SJCRH30 (cell line): ENCODE results near the gene RHOBTB3. TPM values are rescaled to one million over a fixed set of nuclear protein-coding genes. Genes with fewer than 3 reads are reported as not detected.

Experiments
- DNase-seq, 2 experiments: peaks; one replicate each; pipeline ENCODE4 v3.0.0-alpha.2; 2015 to 2020
- H3K27ac ChIP-seq: fragments of 250-450 bp; sonication (Bioruptor Pico); 2 replicates; pipeline ENCODE4 v1.5.1; 2020; ENCODE audit warnings: mild to moderate bottlenecking, moderate library complexity
- H3K27me3 ChIP-seq: fragments of 250-450 bp; sonication (Bioruptor Pico); 2 replicates; pipeline ENCODE4 v1.5.1; 2020; ENCODE audit warnings: mild to moderate bottlenecking, moderate library complexity
- H3K36me3 ChIP-seq: fragments of 250-450 bp; sonication (Bioruptor Pico); 2 replicates; pipeline ENCODE4 v1.5.1; 2020; ENCODE audit warnings: mild to moderate bottlenecking, moderate library complexity
- H3K4me1 ChIP-seq: fragments of 250-450 bp; sonication (Bioruptor Pico); 2 replicates; pipeline ENCODE4 v1.5.1; 2020; ENCODE audit warnings: mild to moderate bottlenecking, moderate library complexity
- H3K4me3 ChIP-seq: fragments of 250-450 bp; sonication (Bioruptor Pico); 2 replicates; pipeline ENCODE4 v1.5.1; 2020; ENCODE audit warnings: mild to moderate bottlenecking, moderate library complexity
- H3K9me3 ChIP-seq: fragments of 250-450 bp; sonication (Bioruptor Pico); replicated peaks from 2 replicates; pipeline ENCODE4 v1.5.1; 2020; ENCODE audit warnings: mild to moderate bottlenecking, moderate library complexity
- total RNA-seq: library from RNA; depleted of rRNA; stranded (reverse); fragments of >200 nt; shearing (Covaris generic); gene quantifications from 2 replicates; pipeline ENCODE4 v1.2.3, GENCODE V29; 2014

The RHOBTB3 gene
- total RNA-seq, 1 experiment from 2014 or later, result 212 TPM

GRCh38 chr5:95817430-95817829, 86.3 kb downstream of the RHOBTB3 start:
- Histone ChIP-seq H3K27ac (peak overlapping the region; percentile 64), H3K36me3 (peaks cover 4% of the 10 kb centered on the region; the same call in 1 of the 2 replicates), H3K27me3 (no peaks in the 10 kb centered on the region), H3K4me1 (peaks cover 40% of the 10 kb centered on the region), H3K4me3 (no peak overlapping the region), H3K9me3 (no peaks in the 10 kb centered on the region)
- DNase-seq, result peak; percentile 86

- Histone ChIP-seq H3K36me3 (peaks cover 4% of the 10 kb centered on the region; the same call in 1 of the 2 replicates), H3K4me1 (peaks cover 45% of the 10 kb centered on the region), H3K27me3 (no peaks in the 10 kb centered on the region), H3K4me3 (no peak overlapping the region), H3K27ac (peak overlapping the region; percentile 64), H3K9me3 (no peaks in the 10 kb centered on the region)
- DNase-seq, result no peak
These were observed 87.3 kb downstream of the RHOBTB3 start for GRCh38 chr5:95818181-95819147.

- Histone ChIP-seq H3K4me3 (peak overlapping the region; percentile 72), H3K9me3 (no peaks in the 10 kb centered on the region), H3K27me3 (no peaks in the 10 kb centered on the region), H3K27ac (no peak overlapping the region), H3K4me1 (peaks cover 41% of the 10 kb centered on the region), H3K36me3 (no peaks in the 10 kb centered on the region)
- DNase-seq, result peak in 1 of 2 experiments; percentile 23
These were observed 90.2 kb downstream of the RHOBTB3 start for GRCh38 chr5:95821110-95822021.

GRCh38 chr5:95822043-95822541, 91.0 kb downstream of the RHOBTB3 start:
- H3K4me1 ChIP-seq, result peaks cover 35% of the 10 kb centered on the region
- no peak overlapping the region for H3K27ac ChIP-seq
- DNase-seq, result peak; percentile 51 to 69

GRCh38 chr5:95822542-95823181, 91.5 kb downstream of the RHOBTB3 start, which contains the start of gene GLRX:
Gene GLRX, minus strand, starts transcription at chr5:95822726. Its CDS starts 64 bp downstream, at chr5:95822662.
- no peaks in the 10 kb centered on the region for H3K9me3 ChIP-seq
- no peaks in the 10 kb centered on the region for H3K27me3 ChIP-seq
- H3K27ac ChIP-seq, result peak within 1 kb of the TSS; percentile 36
- H3K4me3 ChIP-seq, result peak within 1 kb of the TSS; percentile 72
- peak; percentile 65 to 79 for DNase-seq
- H3K4me1 ChIP-seq, result peaks cover 31% of the 10 kb centered on the region
- no peaks in the 10 kb centered on the region for H3K36me3 ChIP-seq

More at GRCh38 chr5:95822043-95822541, 91.0 kb downstream of the RHOBTB3 start:
- no peaks in the 10 kb centered on the region for H3K9me3 ChIP-seq
- H3K4me3 ChIP-seq, result peak overlapping the region; percentile 72
- no peaks in the 10 kb centered on the region for H3K36me3 ChIP-seq
- H3K27me3 ChIP-seq, result no peaks in the 10 kb centered on the region

- DNase-seq, result peak; percentile 27 to 51
- no peaks in the 10 kb centered on the region for H3K9me3 ChIP-seq
- peak overlapping the region; percentile 72 for H3K4me3 ChIP-seq
- H3K27ac ChIP-seq, result peak overlapping the region; percentile 36
- H3K4me1 ChIP-seq, result peaks cover 24% of the 10 kb centered on the region
- H3K27me3 ChIP-seq, result no peaks in the 10 kb centered on the region
- H3K36me3 ChIP-seq, result no peaks in the 10 kb centered on the region
These were observed 92.1 kb downstream of the RHOBTB3 start for GRCh38 chr5:95823218-95823737.

- DNase-seq, result peak; percentile 54 to 74
- no peaks in the 10 kb centered on the region for H3K27me3 ChIP-seq
- H3K27ac ChIP-seq, result peak overlapping the region; percentile 36
- H3K4me1 ChIP-seq, result peaks cover 18% of the 10 kb centered on the region
- peak overlapping the region; percentile 72 for H3K4me3 ChIP-seq
- H3K9me3 ChIP-seq, result no peaks in the 10 kb centered on the region
- no peaks in the 10 kb centered on the region for H3K36me3 ChIP-seq
These were observed 92.8 kb downstream of the RHOBTB3 start for GRCh38 chr5:95823738-95824609.

GRCh38 chr5:95824747-95825146, 93.6 kb downstream of the RHOBTB3 start:
- H3K9me3 ChIP-seq, result no peaks in the 10 kb centered on the region
- H3K27me3 ChIP-seq, result no peaks in the 10 kb centered on the region
- peaks cover 14% of the 10 kb centered on the region for H3K4me1 ChIP-seq
- H3K36me3 ChIP-seq, result no peaks in the 10 kb centered on the region
- no peak overlapping the region for H3K27ac ChIP-seq
- no peak for DNase-seq
- no peak overlapping the region for H3K4me3 ChIP-seq

GRCh38 chr5:95825495-95825894, 94.4 kb downstream of the RHOBTB3 start:
- H3K36me3 ChIP-seq, result no peaks in the 10 kb centered on the region
- H3K4me3 ChIP-seq, result no peak overlapping the region
- peaks cover 14% of the 10 kb centered on the region for H3K4me1 ChIP-seq
- DNase-seq, result no peak
- H3K27me3 ChIP-seq, result no peaks in the 10 kb centered on the region
- H3K27ac ChIP-seq, result no peak overlapping the region
- no peaks in the 10 kb centered on the region for H3K9me3 ChIP-seq

GRCh38 chr5:95826949-95827891, 96.1 kb downstream of the RHOBTB3 start:
- no peak for DNase-seq
- no peaks in the 10 kb centered on the region for H3K27me3 ChIP-seq
- peaks cover 14% of the 10 kb centered on the region for H3K4me1 ChIP-seq
- H3K27ac ChIP-seq, result no peak overlapping the region
- no peaks in the 10 kb centered on the region for H3K36me3 ChIP-seq
- no peak overlapping the region for H3K4me3 ChIP-seq
- no peaks in the 10 kb centered on the region for H3K9me3 ChIP-seq

GRCh38 chr5:95827892-95828246, 96.7 kb downstream of the RHOBTB3 start:
- Histone ChIP-seq H3K36me3 (no peaks in the 10 kb centered on the region), H3K27ac (no peak overlapping the region), H3K9me3 (no peaks in the 10 kb centered on the region), H3K4me3 (no peak overlapping the region), H3K4me1 (peaks cover 12% of the 10 kb centered on the region), H3K27me3 (no peaks in the 10 kb centered on the region)
- no peak for DNase-seq

GRCh38 chr5:95830226-95830625, 99.1 kb downstream of the RHOBTB3 start:
- Histone ChIP-seq H3K4me3 (no peak overlapping the region), H3K4me1 (no peaks in the 10 kb centered on the region), H3K36me3 (no peaks in the 10 kb centered on the region), H3K27ac (no peak overlapping the region), H3K9me3 (no peaks in the 10 kb centered on the region; the same call in 1 of the 2 replicates), H3K27me3 (no peaks in the 10 kb centered on the region)
- DNase-seq, result no peak
